H1 (cell line): ENCODE measurements around the gene YPEL2. TPM values are rescaled to one million over a fixed set of nuclear protein-coding genes. Genes with fewer than 3 reads are reported as not detected.

Source experiments
- CTCF ChIA-PET: fragments of 300-600 bp; sonication (Branson Sonifier 250); formaldehyde crosslinking; loops from one replicate; lab custom pipeline; 2021; ENCODE audit not compliant: partially characterized antibody; lab: Charles Lee
- POLR2A ChIA-PET: fragments of 300-600 bp; sonication (Branson Sonifier 250); formaldehyde crosslinking; loops from one replicate; lab custom pipeline; 2021; ENCODE audit warnings: inconsistent platforms; ENCODE audit not compliant: partially characterized antibody; lab: Charles Lee
- DNase-seq, 2 experiments: peaks; one replicate each; pipeline versions ENCODE4 v3.0.0 to v3.0.0-alpha.2; 2010 to 2022; ENCODE audit warnings: low spot score in 2 of 2, low read depth in 1 of 2, mixed read lengths in 1 of 2
- FAIRE-seq: peaks from 2 replicates; lab custom pipeline; 2011; peaks lifted over from hg19 to GRCh38; lab: Jason Lieb, UNC
- H2AFZ ChIP-seq: 2 replicates; pipeline ENCODE4 v1.8.1; 2012; ENCODE audit warnings: low read length, inconsistent platforms
- H2AK5ac ChIP-seq: 2 replicates; pipeline ENCODE4 v1.6.1; 2013; ENCODE audit warnings: low read depth, low read length
- H2BK120ac ChIP-seq: replicated peaks from 2 replicates; pipeline ENCODE3; 2013; ENCODE audit warnings: low read depth, low read length, inconsistent platforms
- H2BK12ac ChIP-seq: 2 replicates; pipeline ENCODE4 v1.6.1; 2013; ENCODE audit warnings: low read depth, low read length
- H2BK15ac ChIP-seq: 2 replicates; pipeline ENCODE4 v1.6.1; 2013; ENCODE audit warnings: low read length
- H2BK20ac ChIP-seq: 2 replicates; pipeline ENCODE4 v1.6.1; 2013; ENCODE audit warnings: low read length
- H2BK5ac ChIP-seq: 2 replicates; pipeline ENCODE4 v1.6.1; 2013; ENCODE audit warnings: low read depth, low read length
- H3K14ac ChIP-seq: 2 replicates; pipeline ENCODE4 v1.6.1; 2013; ENCODE audit warnings: inconsistent platforms; ENCODE audit not compliant: insufficient read length
- H3K18ac ChIP-seq: 2 replicates; pipeline ENCODE4 v1.6.1; 2013; ENCODE audit warnings: low read length; ENCODE audit errors: extremely low read depth
- H3K23ac ChIP-seq: 2 replicates; pipeline ENCODE4 v1.6.1; 2013; ENCODE audit warnings: inconsistent platforms; ENCODE audit not compliant: insufficient read length
- H3K23me2 ChIP-seq: 2 replicates; pipeline ENCODE4 v1.6.1; 2013; ENCODE audit warnings: low read depth, low read length
- H3K27ac ChIP-seq: 2 replicates; pipeline ENCODE4 v1.6.1; 2011; ENCODE audit warnings: low read depth, low read length, inconsistent platforms
- H3K27me3 ChIP-seq, 4 experiments: replicated peaks in 1 of 4; 1 replicate in 1 of 4; 2 replicates in 3 of 4; pipeline versions ENCODE4 v1.6.1 to v1.8.1; 2011 to 2013; ENCODE audit warnings: low read length in 3 of 4, mild to moderate bottlenecking in 3 of 4, inconsistent platforms in 2 of 4, mixed read lengths in 2 of 4, moderate library complexity in 1 of 4; ENCODE audit not compliant: control insufficient read depth in 3 of 4, insufficient read depth in 3 of 4; ENCODE audit errors: extremely low read depth in 1 of 4
- H3K36me3 ChIP-seq, 4 experiments: 2 replicates each; pipeline versions ENCODE4 v1.6.1 to v1.8.1; 2011 to 2013; ENCODE audit warnings: mild to moderate bottlenecking in 4 of 4, low read length in 3 of 4, moderate library complexity in 2 of 4, control low read depth in 1 of 4, inconsistent platforms in 1 of 4; ENCODE audit not compliant: insufficient read depth in 4 of 4, control insufficient read depth in 2 of 4
- H3K4ac ChIP-seq: replicated peaks from 2 replicates; pipeline ENCODE3; 2013; ENCODE audit warnings: low read length, low read depth, mixed read lengths, inconsistent platforms; ENCODE audit not compliant: insufficient read length
- H3K4me1 ChIP-seq, 4 experiments: replicated peaks in 1 of 4; 1 replicate in 1 of 4; 2 replicates in 3 of 4; pipeline versions ENCODE4 v1.6.1 to v1.8.1; 2011 to 2013; ENCODE audit warnings: low read length in 3 of 4, inconsistent platforms in 2 of 4, mixed read lengths in 1 of 4; ENCODE audit not compliant: insufficient read depth in 4 of 4, control insufficient read depth in 3 of 4
- H3K4me2 ChIP-seq, 2 experiments: 2 replicates each; pipeline versions ENCODE4 v1.6.1 to v1.8.1; 2011 to 2013; ENCODE audit warnings: low read depth in 2 of 2, low read length in 2 of 2, control low read depth in 1 of 2, inconsistent platforms in 1 of 2, mild to moderate bottlenecking in 1 of 2; ENCODE audit not compliant: insufficient read depth in 1 of 2
- H3K4me3 ChIP-seq, 4 experiments: fragments of 200-600, 300-600 bp in 1 of 4; sonication (generic), shearing (Covaris generic), sonication (Bioruptor Twin) in 1 of 4; 2 replicates each; pipeline versions ENCODE4 v1.5.1 to v1.8.1; 2011 to 2016; ENCODE audit warnings: low read length in 4 of 4, low read depth in 3 of 4, control low read depth in 2 of 4, inconsistent platforms in 2 of 4, mild to moderate bottlenecking in 2 of 4, mixed read lengths in 1 of 4, moderate library complexity in 1 of 4; ENCODE audit not compliant: insufficient read depth in 2 of 4; ENCODE audit errors: extremely low read depth in 1 of 4
- H3K56ac ChIP-seq: replicated peaks from 2 replicates; pipeline ENCODE3; 2013; ENCODE audit warnings: low read depth, mild to moderate bottlenecking, mixed read lengths, low read length, inconsistent platforms; ENCODE audit not compliant: insufficient read length
- H3K79me1 ChIP-seq: 2 replicates; pipeline ENCODE4 v1.6.1; 2013; ENCODE audit warnings: low read depth, low read length, control low read depth
- H3K79me2 ChIP-seq, 2 experiments: 2 replicates each; pipeline versions ENCODE4 v1.6.1 to v1.8.1; 2012 to 2013; ENCODE audit warnings: low read length in 2 of 2, mild to moderate bottlenecking in 2 of 2, inconsistent platforms in 1 of 2; ENCODE audit not compliant: insufficient read depth in 2 of 2, control insufficient read depth in 1 of 2
- H3K9ac ChIP-seq, 4 experiments: replicated peaks in 1 of 4; 1 replicate in 1 of 4; 2 replicates in 3 of 4; pipeline versions ENCODE4 v1.6.1 to v1.8.1; 2011 to 2013; ENCODE audit warnings: low read depth in 3 of 4, low read length in 3 of 4, control low read depth in 2 of 4, mild to moderate bottlenecking in 2 of 4, moderate library complexity in 2 of 4, inconsistent platforms in 1 of 4; ENCODE audit errors: extremely low read depth in 1 of 4
- H3K9me3 ChIP-seq, 2 experiments: 2 replicates each; pipeline versions ENCODE4 v1.6.1 to v1.8.1; 2012 to 2013; ENCODE audit warnings: mild to moderate bottlenecking in 2 of 2, moderate library complexity in 2 of 2, control low read depth in 1 of 2, inconsistent platforms in 1 of 2, low read depth in 1 of 2, low read length in 1 of 2, mixed read lengths in 1 of 2; ENCODE audit not compliant: insufficient read depth in 2 of 2
- H4K20me1 ChIP-seq, 2 experiments: replicated peaks in 1 of 2; 2 replicates each; pipeline versions ENCODE3 to v1.8.1; 2011 to 2013; ENCODE audit warnings: inconsistent platforms in 2 of 2, low read length in 2 of 2, mild to moderate bottlenecking in 1 of 2; ENCODE audit not compliant: insufficient read depth in 2 of 2, control insufficient read depth in 1 of 2
- H4K5ac ChIP-seq: 2 replicates; pipeline ENCODE4 v1.6.1; 2013; ENCODE audit warnings: low read length, low read depth, mixed read lengths, inconsistent platforms; ENCODE audit not compliant: insufficient read length
- H4K8ac ChIP-seq: 2 replicates; pipeline ENCODE4 v1.8.0; 2013; ENCODE audit warnings: mild to moderate bottlenecking, moderate library complexity, low read length, inconsistent platforms; ENCODE audit not compliant: insufficient read depth; ENCODE audit errors: extremely low read depth
- H4K91ac ChIP-seq: replicated peaks from 2 replicates; pipeline ENCODE3; 2013; ENCODE audit warnings: low read length, mixed read lengths, inconsistent platforms; ENCODE audit not compliant: insufficient read length
- CHD2 ChIP-seq: IDR thresholded peaks from 2 replicates; pipeline ENCODE4 v1.6.1; 2012; ENCODE audit warnings: low read length, improper control_type of control experiment
- POLR2A ChIP-seq, 2 experiments: IDR thresholded peaks; 1 replicate in 1 of 2; 2 replicates in 1 of 2; pipeline ENCODE4 v1.6.1; 2011; ENCODE audit warnings: low read depth in 2 of 2, low read length in 2 of 2, mild to moderate bottlenecking in 2 of 2; ENCODE audit errors: control extremely low read depth in 1 of 2
- SP2 ChIP-seq: IDR thresholded peaks from 2 replicates; pipeline ENCODE4 v1.6.1; 2012; ENCODE audit warnings: mild to moderate bottlenecking, low read length, inconsistent platforms
- SP4 ChIP-seq: IDR thresholded peaks from 2 replicates; pipeline ENCODE4 v1.6.1; 2012; ENCODE audit warnings: low read length, inconsistent platforms
- SUZ12 ChIP-seq: fragments of 200-600 bp; sonication (generic); IDR thresholded peaks from 2 replicates; pipeline ENCODE4 v1.6.1; 2012; ENCODE audit warnings: mild to moderate bottlenecking, inconsistent platforms, low read length, moderate library complexity, mixed read lengths
- TAF1 ChIP-seq: IDR thresholded peaks from 2 replicates; pipeline ENCODE4 v1.6.1; 2011; ENCODE audit warnings: mild to moderate bottlenecking, low read depth, low read length
- TAF7 ChIP-seq: optimal IDR thresholded peaks from 2 replicates; pipeline ENCODE3; 2011; ENCODE audit warnings: low read depth, mild to moderate bottlenecking, inconsistent platforms, low read length, moderate library complexity, borderline replicate concordance
- WGBS, 2 experiments: shearing (Covaris generic) in 1 of 2; methylation state at CpG; one replicate each; pipeline versions ENCODE4 v1.1.6 to v1.1.7; 2013 to 2015; ENCODE audit warnings: low lambda C conversion rate in 2 of 2, mixed read lengths in 2 of 2, inconsistent platforms in 1 of 2, low coverage in 1 of 2, missing lambda C conversion rate in 1 of 2; ENCODE audit not compliant: insufficient replicate concordance in 2 of 2, insufficient coverage in 1 of 2, insufficient read length in 1 of 2; ENCODE audit errors: extremely low coverage in 1 of 2, missing lambda C conversion rate in 1 of 2; 5-methylcytosine and 5-hydroxymethylcytosine counted together
- polyA plus RNA-seq, 7 experiments: library from polyadenylated mRNA; depleted of rRNA in 3 of 7; stranded (reverse) in 5 of 7; unstranded in 2 of 7; fragments of >200 nt in 5 of 7; fragments of 200-250 nt in 2 of 7; gene quantifications; 1 replicate in 5 of 7; 2 replicates in 1 of 7; 4 replicates in 1 of 7; pipeline versions ENCODE4 v1.2.1 to v1.2.3, GENCODE V29; 2011 to 2013; ENCODE audit warnings: missing spikeins in 2 of 7, mixed read lengths in 2 of 7
- total RNA-seq: library from RNA; stranded (reverse); fragmentation: NEBNext Ultra II Directional; extraction: Animal tissue kit (Norgen Biotek cat#: 25700); gene quantifications from 2 replicates; pipeline ENCODE4 v1.2.1, GENCODE V29; 2021

YPEL2 gene
- total and polyA plus RNA-seq, 2 of the 8 experiments (the other 6 are each of a cell fraction or from before 2014, with no cell fraction given), result 1.6 to 3.5 TPM

DNA sequence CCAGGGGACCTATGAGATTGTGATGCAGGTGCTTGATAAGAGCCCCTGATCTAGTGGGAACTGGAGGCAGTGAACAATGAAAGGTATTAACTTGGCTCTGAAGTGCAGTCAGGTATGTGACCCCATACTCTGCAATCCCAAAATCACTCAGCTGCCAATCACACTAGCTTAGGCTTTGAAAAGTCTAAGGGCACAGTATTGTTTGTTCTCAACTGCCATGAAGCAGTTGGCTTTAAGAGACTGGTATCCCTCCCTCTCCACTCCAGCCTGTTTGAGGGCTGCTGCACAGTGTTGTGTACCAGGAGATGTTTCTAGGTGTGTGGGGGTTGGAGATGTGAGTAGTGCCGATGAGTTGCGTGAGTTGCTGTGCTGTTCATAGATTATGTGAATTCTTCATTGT, 2.4 kb downstream of the YPEL2 start:
- Histone ChIP-seq H3K4me2 (no peak overlapping the region), H3K23ac (no peak overlapping the region), H3K79me1 (no peaks in the 10 kb centered on the region), H3K27me3 (peaks cover 1 to 22% (median 14%) of the 10 kb centered on the region in 4 experiments; a peak in 6 of 7 replicates), H4K91ac (no peak overlapping the region), H3K36me3 (no peaks in the 10 kb centered on the region), H2AK5ac (no peak overlapping the region), H2BK5ac (no peak overlapping the region), H3K14ac (no peak overlapping the region), H2BK120ac (no peak overlapping the region), H2BK15ac (no peak overlapping the region), H3K79me2 (no peaks in the 10 kb centered on the region; a peak in 1 of 4 replicates), H4K8ac (no peak overlapping the region), H3K4me3 (no peak overlapping the region), H3K9ac (no peak overlapping the region), H3K4me1 (peaks cover 10 to 19% (median 14%) of the 10 kb centered on the region in 4 experiments; a peak in 6 of 7 replicates), H3K56ac (no peak overlapping the region), H3K4ac (no peak overlapping the region), H4K5ac (no peak overlapping the region), H2BK12ac (no peak overlapping the region), H3K18ac (no peak overlapping the region), H4K20me1 (peaks cover 3 to 6% of the 10 kb centered on the region in 2 experiments), H3K9me3 (no peaks in the 10 kb centered on the region), H3K23me2 (peaks cover 9% of the 10 kb centered on the region), H3K27ac (no peak overlapping the region), H2BK20ac (no peak overlapping the region), H2AFZ (no peak overlapping the region)
- ChIA-PET POLR2A (no interaction called here), CTCF (interaction anchor here (0.7 to 10.4 kb wide), 4 partner anchors 23 to 107 kb away, joined by 3 to 104 read pairs (median 4); no protein-coding TSS in a partner anchor)
- WGBS, 2 experiments, result 90% methylated on average over 2 of the region's 2 CpGs; no CpG with 5 or more reads in 1 of the 2 experiments
- DNase-seq (no peak), FAIRE-seq (no peak)
- TF ChIP-seq SP2 (no peak), SP4 (no peak), POLR2A (IDR thresholded peaks at IDR 0.05; ENCODE audit: control extremely low read depth in 1 of 2, low read depth in 2 of 2, low read length in 2 of 2) (no peak), CHD2 (no peak), TAF7 (no peak), SUZ12 (no peak), TAF1 (no peak)
